CD1c-positive myeloid dendritic cell (primary cell): ENCODE results near the gene POP4.
A peak's percentile ranks its signal among the peaks of the same experiment; 100 is the strongest.

Experiments
- DNase-seq: peaks from one replicate; pipeline ENCODE4 v3.0.0-alpha.2; 2016; ENCODE audit errors: extremely low spot score

The POP4 gene

GRCh38 chr19:29662278-29662603, 56.2 kb downstream of the POP4 start:
- no peak for DNase-seq

- DNase-seq: no peak
These were observed 56.7 kb downstream of the POP4 start for GRCh38 chr19:29662604-29663404.

- no peak for DNase-seq
These were observed 58.0 kb downstream of the POP4 start for GRCh38 chr19:29663861-29664752.

GRCh38 chr19:29664753-29665214, 58.7 kb downstream of the POP4 start:
- no peak for DNase-seq

- DNase-seq: peak; percentile 93
These were observed 59.2 kb downstream of the POP4 start, which contains the start of gene PLEKHF1 for GRCh38 chr19:29665215-29665825. PLEKHF1 (plus strand) TSS chr19:29665461; CDS start chr19:29673840, 8,379 bp downstream.

GRCh38 chr19:29665826-29666577, 59.9 kb downstream of the POP4 start:
- no peak for DNase-seq
